Fibroblast of mammary gland (primary cell): ENCODE measurements around the gene BCHE.

Experiments
- DNase-seq: peaks from one replicate; pipeline ENCODE4 v3.0.0-alpha.2; 2010; ENCODE audit warnings: low read depth
- H3K4me3 ChIP-seq: 2 replicates; pipeline ENCODE4 v1.5.1; 2011; ENCODE audit warnings: low read depth, mild to moderate bottlenecking, low read length, moderate library complexity; ENCODE audit not compliant: control insufficient read depth
- CTCF ChIP-seq: conservative IDR thresholded peaks from 2 replicates; pipeline ENCODE4 v1.5.1; 2011; ENCODE audit warnings: low read depth, low read length, inconsistent platforms; ENCODE audit not compliant: control insufficient read depth, insufficient read depth

BCHE gene

GRCh38 chr3:165786013-165786412, 51.2 kb downstream of the BCHE start:
- no peak for DNase-seq
- TF ChIP-seq CTCF, result no peak
- no peak overlapping the region for H3K4me3 ChIP-seq

- no peak for DNase-seq
- TF ChIP-seq CTCF, result no peak
- H3K4me3 ChIP-seq, result no peak overlapping the region
These were observed 52.9 kb downstream of the BCHE start for GRCh38 chr3:165784337-165784736.

- no peak for TF ChIP-seq CTCF
- DNase-seq, result no peak
- no peak overlapping the region for H3K4me3 ChIP-seq
These were observed 53.8 kb downstream of the BCHE start for GRCh38 chr3:165783383-165783782.

- no peak overlapping the region for H3K4me3 ChIP-seq
- DNase-seq, result no peak
- no peak for TF ChIP-seq CTCF
These were observed 58.3 kb downstream of the BCHE start for GRCh38 chr3:165778891-165779290.

GRCh38 chr3:165778456-165778855, 58.8 kb downstream of the BCHE start:
- DNase-seq, result no peak
- TF ChIP-seq CTCF, result no peak
- H3K4me3 ChIP-seq, result no peak overlapping the region

GRCh38 chr3:165775824-165776223, 61.4 kb downstream of the BCHE start:
- no peak overlapping the region for H3K4me3 ChIP-seq
- no peak for DNase-seq
- no peak for TF ChIP-seq CTCF

- H3K4me3 ChIP-seq, result no peak overlapping the region
- TF ChIP-seq CTCF, result no peak
- no peak for DNase-seq
These were observed 66.4 kb downstream of the BCHE start for GRCh38 chr3:165770781-165771180.
